G401 (cell line): ENCODE results near the gene NR0B1. TPM values are rescaled to one million over a fixed set of nuclear protein-coding genes. Genes with fewer than 3 reads are reported as not detected.

Source experiments
- DNase-seq: peaks from one replicate; pipeline ENCODE4 v3.0.0-alpha.2; 2015; ENCODE audit warnings: low spot score
- in situ Hi-C: cut with HindIII; loops from 2 replicates; pipeline ENCODE4 v1.10.0; 2016; ENCODE audit warnings: low sequenced_read_pairs, mixed read lengths
- total RNA-seq: library from RNA; depleted of rRNA; stranded (reverse); fragments of >200 nt; shearing (Covaris generic); gene quantifications from 2 replicates; pipeline ENCODE4 v1.2.3, GENCODE V29; 2014; rRNA removed

The NR0B1 gene, protein sequence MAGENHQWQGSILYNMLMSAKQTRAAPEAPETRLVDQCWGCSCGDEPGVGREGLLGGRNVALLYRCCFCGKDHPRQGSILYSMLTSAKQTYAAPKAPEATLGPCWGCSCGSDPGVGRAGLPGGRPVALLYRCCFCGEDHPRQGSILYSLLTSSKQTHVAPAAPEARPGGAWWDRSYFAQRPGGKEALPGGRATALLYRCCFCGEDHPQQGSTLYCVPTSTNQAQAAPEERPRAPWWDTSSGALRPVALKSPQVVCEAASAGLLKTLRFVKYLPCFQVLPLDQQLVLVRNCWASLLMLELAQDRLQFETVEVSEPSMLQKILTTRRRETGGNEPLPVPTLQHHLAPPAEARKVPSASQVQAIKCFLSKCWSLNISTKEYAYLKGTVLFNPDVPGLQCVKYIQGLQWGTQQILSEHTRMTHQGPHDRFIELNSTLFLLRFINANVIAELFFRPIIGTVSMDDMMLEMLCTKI
- 0.18 TPM in 1 of 2 replicates, not detected in the other for total RNA-seq

DNA sequence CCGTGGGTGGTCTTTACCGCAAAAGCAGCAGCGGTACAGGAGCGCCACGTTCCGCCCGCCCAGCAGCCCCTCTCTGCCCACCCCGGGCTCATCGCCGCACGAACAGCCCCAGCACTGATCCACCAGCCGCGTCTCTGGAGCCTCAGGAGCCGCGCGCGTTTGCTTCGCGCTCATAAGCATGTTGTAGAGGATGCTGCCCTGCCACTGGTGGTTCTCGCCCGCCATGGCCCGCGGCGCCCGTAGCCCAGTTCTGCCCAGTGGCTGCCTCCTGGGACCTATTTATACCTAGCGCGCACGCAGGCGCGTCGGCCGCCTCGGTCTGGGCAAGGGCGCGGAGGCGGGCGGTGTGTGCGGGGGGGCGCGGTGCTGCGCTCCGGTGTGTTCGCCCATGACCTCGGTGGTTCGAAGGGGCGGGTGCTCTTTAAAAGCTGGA is at the start of gene NR0B1:
TSS of gene NR0B1 (minus strand) at position 252 of the 433 bp plus-strand sequence. CDS start at position 225, 27 bp downstream.
- DNase-seq, result no peak
- in situ Hi-C loops, result no loop called here

GRCh38 chrX:30349946-30350345 is 40.8 kb upstream of the NR0B1 start:
- in situ Hi-C loops, result no loop called here

GRCh38 chrX:30343206-30343605 is 34.0 kb upstream of the NR0B1 start:
- DNase-seq, result no peak
- in situ Hi-C loops, result no loop called here

More at GRCh38 chrX:30349946-30350345, 40.8 kb upstream of the NR0B1 start:
- no peak for DNase-seq

DNA sequence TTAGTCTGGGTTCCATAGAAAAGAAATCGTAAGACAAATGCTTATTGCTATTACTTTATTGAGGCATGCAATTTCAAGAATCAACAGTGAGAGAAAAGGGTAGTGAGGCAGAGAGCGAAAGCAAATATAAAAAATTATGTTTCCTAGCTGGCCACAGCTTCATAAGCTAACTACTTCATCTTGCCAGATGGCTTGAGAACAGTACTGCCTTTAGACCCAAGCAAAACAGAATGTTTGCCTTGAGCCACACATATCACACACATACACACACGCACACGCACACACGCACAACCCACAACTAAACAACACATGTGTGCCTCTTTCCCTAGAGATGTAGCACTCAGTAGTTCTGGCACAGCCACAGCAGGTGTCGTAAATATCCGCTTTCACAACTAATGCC is 31.6 kb upstream of the NR0B1 start:
- in situ Hi-C loops, result no loop called here
- DNase-seq, result no peak

DNA sequence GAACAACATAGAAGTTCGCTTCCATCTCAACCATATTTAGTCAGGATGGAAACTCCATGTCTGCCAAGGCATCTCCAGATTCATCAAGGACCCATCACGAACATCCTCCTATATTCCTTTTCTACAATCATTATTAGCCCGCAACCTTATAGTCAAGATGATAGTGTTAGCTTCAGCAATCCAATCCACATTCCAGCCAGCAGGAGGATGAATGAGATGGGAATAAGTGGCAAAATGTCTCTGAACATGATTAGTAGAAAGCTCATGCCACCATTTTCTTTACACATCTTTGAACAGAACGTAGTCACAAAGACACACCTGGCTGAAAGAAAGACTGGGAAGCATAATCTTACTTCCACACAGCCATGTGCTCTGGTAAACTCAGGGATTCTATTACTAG is 18.6 kb upstream of the NR0B1 start:
- in situ Hi-C loops, result no loop called here

GRCh38 chrX:30317308-30317707 is 8.1 kb upstream of the NR0B1 start:
- in situ Hi-C loops, result no loop called here
- DNase-seq, result no peak

More for the DNA sequence above, 18.6 kb upstream of the NR0B1 start:
- DNase-seq, result no peak

DNA sequence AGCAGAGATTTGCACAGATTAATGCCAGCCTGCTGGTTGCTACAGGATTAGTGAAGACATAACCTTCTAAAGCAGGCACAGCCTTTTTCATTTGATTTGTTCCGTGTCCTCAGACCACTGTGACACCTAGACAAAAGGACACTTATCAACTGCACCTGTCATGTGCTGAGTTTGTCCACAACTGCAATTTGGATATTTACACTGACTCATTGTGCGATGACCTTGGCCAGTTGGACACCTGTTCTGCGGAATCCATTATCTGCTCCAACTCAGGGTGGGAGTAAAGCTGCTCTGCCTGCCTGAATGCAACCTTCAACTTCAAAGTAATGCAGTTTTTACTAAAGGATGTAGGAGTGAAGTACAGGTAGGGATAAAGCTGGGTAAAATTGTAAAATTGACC is 4.1 kb upstream of the NR0B1 start:
- no peak for DNase-seq
- in situ Hi-C loops, result no loop called here

GRCh38 chrX:30312858-30313257 is 3.7 kb upstream of the NR0B1 start:
- in situ Hi-C loops, result no loop called here
- DNase-seq, result no peak

DNA sequence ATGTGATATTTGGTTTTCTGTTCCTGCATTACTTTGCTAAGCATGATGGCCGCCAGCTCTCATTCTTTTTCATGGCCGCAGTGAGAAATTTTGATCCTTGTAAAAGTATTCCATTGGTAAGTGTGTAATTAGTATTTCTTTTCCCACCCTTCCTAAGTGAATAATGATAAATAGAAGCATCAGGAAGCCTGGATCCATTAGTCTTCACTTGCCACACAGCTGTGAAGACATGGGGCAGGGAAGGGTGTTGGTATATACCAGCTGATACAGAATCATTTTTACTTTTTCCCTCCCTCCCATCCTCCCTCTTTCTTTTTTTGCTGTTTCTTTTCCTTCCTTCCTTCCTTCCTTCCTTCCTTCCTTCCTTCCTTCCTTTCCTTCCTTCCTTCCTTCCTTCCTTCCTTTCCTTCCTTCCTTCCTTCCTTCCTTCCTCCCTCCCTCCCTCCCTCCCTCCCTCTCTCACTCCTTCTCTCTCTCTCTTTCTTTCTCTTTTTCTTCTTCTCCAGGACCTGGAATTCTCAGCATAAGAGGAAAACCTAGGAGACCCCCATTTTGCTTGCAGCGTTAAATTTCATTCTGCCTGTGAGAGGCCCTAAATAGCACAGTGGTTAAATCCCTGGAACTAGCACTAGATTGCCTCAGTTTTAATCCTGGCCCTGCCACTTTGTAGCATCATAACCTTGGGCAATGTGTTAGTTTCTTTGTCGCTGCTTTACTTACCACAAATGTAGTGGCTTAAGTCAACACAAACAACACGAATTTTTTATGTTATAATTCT is 1.4 kb upstream of the NR0B1 start:
- no peak for DNase-seq
- in situ Hi-C loops, result no loop called here

- in situ Hi-C loops, result no loop called here
Observed at GRCh38 chrX:30308263-30309138, 689 bp downstream of the NR0B1 start.

DNA sequence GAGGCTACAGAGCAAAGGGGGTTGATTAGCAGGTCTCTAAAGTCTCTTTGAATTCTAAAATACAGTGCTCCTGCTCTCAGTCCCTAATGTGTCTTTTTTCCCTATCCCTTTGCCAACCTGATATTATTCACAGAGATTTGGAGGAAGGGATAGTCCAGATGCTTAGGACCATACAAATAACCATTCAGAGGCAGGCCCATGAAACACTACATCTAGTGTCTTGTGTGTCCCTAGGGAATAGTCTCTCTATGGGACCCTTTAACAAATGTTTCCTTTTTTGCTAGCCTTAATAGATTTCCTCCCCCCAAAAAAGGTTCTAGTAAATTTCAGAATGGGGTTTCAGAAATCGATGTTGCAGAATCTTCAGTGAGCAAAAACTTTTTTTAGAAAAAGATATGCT is 1.7 kb downstream of the NR0B1 start:
- in situ Hi-C loops, result no loop called here
- DNase-seq, result no peak

More at GRCh38 chrX:30308263-30309138, 689 bp downstream of the NR0B1 start:
- no peak for DNase-seq

DNA sequence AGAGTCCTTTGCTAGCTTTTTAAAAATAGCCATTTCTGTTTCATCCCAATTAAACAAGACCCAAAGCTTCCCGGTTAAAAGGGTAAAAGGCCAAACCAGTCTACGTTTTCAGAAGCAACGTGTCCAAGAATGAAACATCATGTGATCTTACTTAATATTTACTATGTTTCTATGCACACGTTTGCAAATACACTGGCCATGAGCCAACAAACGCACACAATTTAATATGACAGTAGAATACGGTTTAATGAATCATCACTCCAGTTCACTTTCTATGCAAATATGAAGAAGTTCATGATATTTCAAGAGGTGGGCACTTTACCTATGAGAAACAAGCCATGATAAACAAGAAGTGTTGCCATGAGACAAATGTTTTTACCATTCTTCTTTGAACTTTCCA is 4.3 kb downstream of the NR0B1 start:
- in situ Hi-C loops, result no loop called here
- no peak for DNase-seq

DNA sequence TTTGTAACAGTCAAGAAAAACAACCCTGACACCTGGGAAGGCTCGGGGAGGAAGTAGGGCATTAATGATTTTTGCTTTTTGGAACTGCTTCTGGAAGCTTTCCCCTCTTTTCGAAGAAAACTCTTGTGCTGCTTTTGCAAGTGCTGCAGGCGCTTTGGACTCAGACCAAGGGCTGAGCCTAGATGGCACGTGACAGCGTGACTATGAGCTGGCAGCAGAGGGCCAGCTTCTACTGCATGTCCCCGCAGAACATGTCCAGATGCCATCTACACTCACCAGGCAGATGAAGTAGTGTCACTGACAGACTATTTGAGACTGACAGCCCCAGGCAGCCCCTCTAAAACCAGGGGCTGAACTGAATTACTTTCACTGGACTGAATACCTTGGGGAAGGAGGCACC is 6.2 kb downstream of the NR0B1 start:
- DNase-seq, result no peak

DNA sequence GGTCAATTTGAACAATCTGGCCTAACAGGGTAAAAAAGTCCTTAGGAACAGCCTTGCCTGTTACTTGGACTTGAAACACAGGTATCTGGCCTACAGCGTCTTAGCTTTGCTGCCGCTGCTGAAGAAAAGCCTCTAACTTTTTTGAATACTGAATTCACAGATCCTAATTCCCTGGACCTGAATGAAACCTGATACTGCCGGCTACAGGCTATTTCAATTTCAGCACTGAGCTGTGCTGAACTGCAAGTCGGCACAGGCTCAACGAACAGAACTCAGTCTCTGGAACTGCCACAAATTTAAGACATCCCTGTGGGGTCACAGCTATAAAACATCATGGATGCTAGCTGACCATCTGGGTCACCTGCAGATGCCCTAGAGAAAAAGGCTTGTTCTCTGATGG is 7.2 kb downstream of the NR0B1 start:
- in situ Hi-C loops, result no loop called here
- no peak for DNase-seq

More for the DNA sequence above, 6.2 kb downstream of the NR0B1 start:
- in situ Hi-C loops, result no loop called here

- no peak for DNase-seq
- in situ Hi-C loops, result no loop called here
Observed at GRCh38 chrX:30301208-30301607, 8.0 kb downstream of the NR0B1 start.

GRCh38 chrX:30296408-30297254 is 12.6 kb downstream of the NR0B1 start:
- in situ Hi-C loops, result no loop called here
- no peak for DNase-seq

GRCh38 chrX:30283456-30284200 is 25.6 kb downstream of the NR0B1 start:
- in situ Hi-C loops, result no loop called here
- no peak for DNase-seq

DNA sequence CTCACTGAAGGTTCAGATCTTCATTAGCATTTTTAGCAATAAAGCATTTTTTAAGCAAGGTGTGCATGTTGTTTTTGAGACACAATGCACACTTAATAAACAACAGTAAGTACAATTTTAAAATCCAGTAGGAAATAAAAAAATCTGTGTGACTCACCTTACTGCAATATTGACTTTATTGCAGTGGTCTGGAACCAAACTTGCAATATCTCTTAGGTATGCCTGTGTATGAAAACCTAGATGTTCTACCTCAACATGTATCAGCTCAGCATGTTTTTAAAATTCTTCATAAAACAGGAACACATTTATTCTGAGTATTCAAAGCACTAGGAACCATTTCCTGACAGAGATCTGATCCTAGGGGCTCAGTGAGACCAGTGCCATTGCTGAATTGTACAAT is 26.7 kb downstream of the NR0B1 start:
- no peak for DNase-seq
- in situ Hi-C loops, result no loop called here
